ENCODE results near the gene ATP11B.
A peak's percentile ranks its signal among the peaks of the same experiment; 100 is the strongest.
"Not testable (repeated sequence)": the region's sequence is repeated elsewhere in the genome, so short reads cannot be mapped to it uniquely, and the experiment has no call there.

Gene ATP11B

GRCh38 chr3:182795389-182795782, 2.1 kb downstream of the ATP11B start:
- DNase-seq, result peak; percentile 40

GRCh38 chr3:182796310-182796709, 3.0 kb downstream of the ATP11B start:
- no peak for DNase-seq

- no peak for DNase-seq
Observed at GRCh38 chr3:182797876-182798275, 4.6 kb downstream of the ATP11B start.

GRCh38 chr3:182799143-182799542, 5.8 kb downstream of the ATP11B start:
- DNase-seq, result not testable (repeated sequence)

GRCh38 chr3:182800508-182800907, 7.2 kb downstream of the ATP11B start:
- no peak for DNase-seq

GRCh38 chr3:182802413-182803390, 9.4 kb downstream of the ATP11B start:
- DNase-seq, result no peak

GRCh38 chr3:182803596-182803995, 10.3 kb downstream of the ATP11B start:
- no peak for DNase-seq

- DNase-seq, result no peak
Observed at GRCh38 chr3:182807061-182807460, 13.8 kb downstream of the ATP11B start.

- DNase-seq, result no peak
Observed at GRCh38 chr3:182808041-182808770, 14.9 kb downstream of the ATP11B start.

GRCh38 chr3:182809531-182809930, 16.2 kb downstream of the ATP11B start:
- DNase-seq, result no peak

GRCh38 chr3:182810574-182811268, 17.4 kb downstream of the ATP11B start:
- no peak for DNase-seq

- no peak for DNase-seq
Observed at GRCh38 chr3:182811269-182811596, 17.9 kb downstream of the ATP11B start.

GRCh38 chr3:182812123-182812522, 18.8 kb downstream of the ATP11B start:
- no peak for DNase-seq

GRCh38 chr3:182814419-182815062, 21.2 kb downstream of the ATP11B start:
- no peak for DNase-seq

GRCh38 chr3:182816181-182816580, 22.9 kb downstream of the ATP11B start:
- DNase-seq, result no peak

- DNase-seq, result no peak
Observed at GRCh38 chr3:182818296-182818978, 25.1 kb downstream of the ATP11B start.

- no peak for DNase-seq
Observed at GRCh38 chr3:182821221-182821981, 28.1 kb downstream of the ATP11B start.

GRCh38 chr3:182822260-182822659, 29.0 kb downstream of the ATP11B start:
- not testable (repeated sequence) for DNase-seq

- no peak for DNase-seq
Observed at GRCh38 chr3:182824957-182825356, 31.7 kb downstream of the ATP11B start.

GRCh38 chr3:182829761-182830405, 36.6 kb downstream of the ATP11B start:
- no peak for DNase-seq

Measured in stimulated activated CD4-positive, alpha-beta T cell treated with anti-CD3 and anti-CD28 coated beads, Interleukin-4, amount 100 ng/mL, for 24 hours (primary cell).